HG03039 (cell line): ENCODE data around the gene C11orf54.
A peak's percentile ranks its signal among the peaks of the same experiment; 100 is the strongest.

Source experiments
- ATAC-seq: cut with Tn5 transposase; IDR thresholded peaks from one replicate; pipeline ENCODE4 v1.9.1; 2021; ENCODE audit warnings: mild to moderate bottlenecking, moderate library complexity; ENCODE audit not compliant: unreplicated experiment

Gene C11orf54

GRCh38 chr11:93741094-93741881 lies at the start of gene C11orf54, which contains the start of gene TAF1D:
Gene C11orf54 (plus strand): TSS chr11:93741672. CDS start chr11:93747394, 5,722 bp downstream.
Gene TAF1D (minus strand): TSS chr11:93741495. CDS start chr11:93739304, 2,191 bp downstream.
- ATAC-seq = peak; percentile 86

- ATAC-seq = no peak
Measured at GRCh38 chr11:93694109-93694508, 47.4 kb upstream of the C11orf54 start.

- ATAC-seq = no peak
Measured at GRCh38 chr11:93694557-93694956, 46.9 kb upstream of the C11orf54 start.

GRCh38 chr11:93697611-93698010 lies 43.9 kb upstream of the C11orf54 start:
- ATAC-seq = no peak

GRCh38 chr11:93700830-93701229 lies 40.6 kb upstream of the C11orf54 start:
- no peak for ATAC-seq

- no peak for ATAC-seq
Measured at GRCh38 chr11:93704237-93704636, 37.2 kb upstream of the C11orf54 start.

- ATAC-seq = no peak
Measured at GRCh38 chr11:93710239-93710638, 31.2 kb upstream of the C11orf54 start.

- ATAC-seq = no peak
Measured at GRCh38 chr11:93712678-93713077, 28.8 kb upstream of the C11orf54 start.

- ATAC-seq = no peak
Measured at GRCh38 chr11:93715797-93716396, 25.6 kb upstream of the C11orf54 start.

- ATAC-seq = no peak
Measured at GRCh38 chr11:93717501-93717900, 24.0 kb upstream of the C11orf54 start.

GRCh38 chr11:93718057-93718563 lies 23.4 kb upstream of the C11orf54 start:
- peak; percentile 46 for ATAC-seq

GRCh38 chr11:93719310-93719709 lies 22.2 kb upstream of the C11orf54 start:
- no peak for ATAC-seq

GRCh38 chr11:93720522-93720921 lies 20.9 kb upstream of the C11orf54 start:
- no peak for ATAC-seq

GRCh38 chr11:93724089-93724488 lies 17.4 kb upstream of the C11orf54 start:
- no peak for ATAC-seq

- ATAC-seq = no peak
Measured at GRCh38 chr11:93727985-93728791, 13.3 kb upstream of the C11orf54 start.

GRCh38 chr11:93728792-93729128 lies 12.7 kb upstream of the C11orf54 start:
- ATAC-seq = no peak

- ATAC-seq = no peak
Measured at GRCh38 chr11:93729129-93729616, 12.3 kb upstream of the C11orf54 start.

- ATAC-seq = no peak
Measured at GRCh38 chr11:93730108-93731107, 11.1 kb upstream of the C11orf54 start.

- ATAC-seq = no peak
Measured at GRCh38 chr11:93732237-93732892, 9.1 kb upstream of the C11orf54 start.
